Breast epithelium (tissue), 3 donors: ENCODE measurements around the gene SUV39H1.

Source experiments
- POLR2A ChIP-seq: fragments of 450-650 bp; IDR thresholded peaks from one replicate; pipeline ENCODE4 v1.6.1; 2016; ENCODE audit warnings: antibody characterized with exemption, mild to moderate bottlenecking, moderate library complexity
- POLR2AphosphoS5 ChIP-seq, 3 donors: sonication (generic); formaldehyde crosslinking; IDR thresholded peaks; one replicate each; pipeline ENCODE4 v1.6.1; 2017; ENCODE audit warnings: antibody characterized with exemption in 3 of 3
- TF ChIP-seq, protein P1 (sequence below), 3 donors: fragments of 450-650 bp; IDR thresholded peaks; one replicate each; pipeline ENCODE4 v1.5.1; 2016 to 2017; ENCODE audit warnings: antibody characterized with exemption in 3 of 3, mild to moderate bottlenecking in 3 of 3, moderate library complexity in 3 of 3

DNA sequence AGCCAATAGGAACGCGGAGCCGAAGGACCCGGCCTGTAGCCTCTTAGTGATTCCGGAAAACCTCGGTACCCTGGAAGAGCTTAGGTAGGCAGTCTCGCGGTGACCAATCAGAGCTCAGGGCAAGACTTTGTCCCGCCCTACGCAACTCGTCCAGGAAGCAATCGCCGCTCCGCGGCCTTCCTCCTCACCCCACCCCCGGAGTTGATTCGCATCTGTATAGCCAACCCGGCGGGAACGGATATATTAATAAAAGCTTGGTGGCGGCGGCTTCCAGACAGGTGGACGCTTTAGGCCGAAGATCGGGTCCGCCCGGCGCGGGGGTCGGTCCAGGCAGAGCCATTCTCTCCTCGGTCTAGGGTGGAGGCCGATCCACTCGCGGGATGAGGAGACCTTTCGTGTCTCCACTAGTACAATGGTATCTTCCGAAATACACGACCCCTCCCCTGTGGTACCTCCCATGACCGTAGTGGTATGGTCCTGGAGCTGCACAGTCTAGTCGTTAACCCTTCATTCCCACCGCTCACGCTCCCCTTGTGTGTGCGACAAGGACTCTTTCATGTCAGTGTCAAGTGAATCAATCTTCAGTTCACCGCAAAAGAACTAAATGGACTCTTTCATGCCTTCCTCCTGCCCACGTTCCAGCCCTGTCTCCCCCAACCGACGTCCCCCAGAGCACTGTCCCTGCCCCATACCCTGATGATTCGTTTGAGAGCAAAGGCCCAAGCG, 40.8 kb downstream of the SUV39H1 start:
- TF ChIP-seq, protein P1, sequence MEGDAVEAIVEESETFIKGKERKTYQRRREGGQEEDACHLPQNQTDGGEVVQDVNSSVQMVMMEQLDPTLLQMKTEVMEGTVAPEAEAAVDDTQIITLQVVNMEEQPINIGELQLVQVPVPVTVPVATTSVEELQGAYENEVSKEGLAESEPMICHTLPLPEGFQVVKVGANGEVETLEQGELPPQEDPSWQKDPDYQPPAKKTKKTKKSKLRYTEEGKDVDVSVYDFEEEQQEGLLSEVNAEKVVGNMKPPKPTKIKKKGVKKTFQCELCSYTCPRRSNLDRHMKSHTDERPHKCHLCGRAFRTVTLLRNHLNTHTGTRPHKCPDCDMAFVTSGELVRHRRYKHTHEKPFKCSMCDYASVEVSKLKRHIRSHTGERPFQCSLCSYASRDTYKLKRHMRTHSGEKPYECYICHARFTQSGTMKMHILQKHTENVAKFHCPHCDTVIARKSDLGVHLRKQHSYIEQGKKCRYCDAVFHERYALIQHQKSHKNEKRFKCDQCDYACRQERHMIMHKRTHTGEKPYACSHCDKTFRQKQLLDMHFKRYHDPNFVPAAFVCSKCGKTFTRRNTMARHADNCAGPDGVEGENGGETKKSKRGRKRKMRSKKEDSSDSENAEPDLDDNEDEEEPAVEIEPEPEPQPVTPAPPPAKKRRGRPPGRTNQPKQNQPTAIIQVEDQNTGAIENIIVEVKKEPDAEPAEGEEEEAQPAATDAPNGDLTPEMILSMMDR (IDR thresholded peaks at IDR 0.05): no peak
- TF ChIP-seq POLR2A (peak; percentile 55), POLR2AphosphoS5 (IDR thresholded peaks at IDR 0.05) (peak; percentile 41 to 83 (median 72))
